SH-SY5Y (cell line): ENCODE results near the gene NCDN.

Experiments
- GATA2 ChIP-seq: IDR thresholded peaks from 2 replicates; pipeline ENCODE4 v1.6.1; 2011; ENCODE audit warnings: mild to moderate bottlenecking, low read depth, low read length
- GATA3 ChIP-seq: IDR thresholded peaks from 2 replicates; pipeline ENCODE4 v1.6.1; 2011; ENCODE audit warnings: low read depth, mild to moderate bottlenecking, low read length, moderate library complexity

DNA sequence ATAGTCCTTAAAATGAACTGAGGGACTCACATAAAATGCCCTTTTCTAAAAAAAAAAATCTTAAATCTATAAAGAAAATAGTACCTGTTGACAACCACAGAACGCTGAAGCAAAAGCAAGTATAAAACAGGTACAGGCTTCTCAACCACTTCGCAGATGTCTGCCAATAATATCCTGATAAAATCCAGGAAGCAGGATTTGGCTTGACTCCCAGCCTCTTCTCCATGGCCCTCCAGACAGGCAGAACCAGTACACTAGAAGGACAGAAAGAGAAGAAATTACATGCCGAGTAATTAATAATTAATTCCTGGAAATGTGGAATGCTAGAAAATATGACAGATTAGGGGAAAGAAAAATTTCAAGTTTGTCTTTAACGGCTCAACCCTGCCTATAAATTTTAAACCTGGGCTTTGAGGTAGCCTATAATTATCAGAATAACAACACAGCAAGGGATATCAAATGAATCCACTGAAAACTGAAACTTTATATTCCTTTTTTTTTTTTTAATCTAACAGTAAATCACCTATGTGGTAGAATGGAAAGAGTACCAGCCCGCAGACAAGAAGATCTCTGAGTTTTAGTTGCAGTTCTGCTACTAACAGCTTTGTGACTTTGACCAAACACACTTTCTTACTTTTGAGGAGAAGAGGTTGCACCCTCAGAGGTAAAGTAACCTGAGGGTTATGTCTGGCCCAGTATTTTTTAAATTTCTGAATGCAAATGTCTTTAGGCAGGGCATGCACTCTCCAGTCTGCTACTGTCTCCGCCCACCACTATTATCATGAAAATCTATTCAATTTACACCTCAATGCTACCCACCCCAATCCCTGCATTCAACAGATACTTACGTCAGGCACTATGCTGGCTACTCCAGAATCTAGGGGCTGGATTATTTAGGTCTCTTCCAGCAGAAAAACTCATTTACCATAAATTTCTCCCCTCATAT, 3.1 kb upstream of the NCDN start:
- TF ChIP-seq GATA2, result no peak
- no peak for TF ChIP-seq GATA3
